Astrocyte (in vitro differentiated cells and primary cell): Measurements from ENCODE around the gene IGFBP1. TPM values are rescaled to one million over a fixed set of nuclear protein-coding genes. Genes with fewer than 3 reads are reported as not detected.

ENCODE experiments used
- DNase-seq: peaks from one replicate; pipeline ENCODE4 v3.0.0-alpha.2; 2010; ENCODE audit warnings: low read depth
- FAIRE-seq: peaks from 2 replicates; lab custom pipeline; 2011; peaks lifted over from hg19 to GRCh38; lab: Jason Lieb, UNC
- H2AFZ ChIP-seq: 2 replicates; pipeline ENCODE4 v1.6.0; 2012; ENCODE audit warnings: low read depth, low read length, inconsistent platforms
- H3K27ac ChIP-seq: 2 replicates; pipeline ENCODE4 v1.5.1; 2011; ENCODE audit warnings: low read depth, low read length, inconsistent platforms
- H3K27me3 ChIP-seq: 2 replicates; pipeline ENCODE4 v1.6.0; 2011; ENCODE audit warnings: low read length, inconsistent platforms; ENCODE audit not compliant: insufficient read depth
- H3K36me3 ChIP-seq: 2 replicates; pipeline ENCODE4 v1.5.1; 2011; ENCODE audit warnings: low read length, inconsistent platforms; ENCODE audit not compliant: insufficient read depth
- H3K4me1 ChIP-seq: 2 replicates; pipeline ENCODE4 v1.5.1; 2011; ENCODE audit warnings: low read length, inconsistent platforms; ENCODE audit not compliant: insufficient read depth
- H3K4me2 ChIP-seq: 2 replicates; pipeline ENCODE4 v1.6.0; 2012; ENCODE audit warnings: low read length, inconsistent platforms
- H3K4me3 ChIP-seq: 2 replicates; pipeline ENCODE4 v1.5.1; 2011; ENCODE audit warnings: low read depth, mild to moderate bottlenecking, low read length, inconsistent platforms; ENCODE audit not compliant: insufficient read depth
- H3K79me2 ChIP-seq: 2 replicates; pipeline ENCODE4 v1.6.0; 2012; ENCODE audit warnings: mild to moderate bottlenecking, low read length, inconsistent platforms; ENCODE audit not compliant: insufficient read depth
- H3K9ac ChIP-seq: 2 replicates; pipeline ENCODE4 v1.6.0; 2012; ENCODE audit warnings: mild to moderate bottlenecking, low read length, inconsistent platforms
- H3K9me3 ChIP-seq: 2 replicates; pipeline ENCODE4 v1.5.1; 2012; ENCODE audit warnings: low read depth, mild to moderate bottlenecking, low read length, inconsistent platforms; ENCODE audit not compliant: insufficient read depth
- H4K20me1 ChIP-seq: 2 replicates; pipeline ENCODE4 v1.6.0; 2012; ENCODE audit warnings: low read length, inconsistent platforms; ENCODE audit not compliant: insufficient read depth
- H3K27ac Mint-ChIP-seq: one replicate; pipeline ENCODE4 v1.8.0; 2021; ENCODE audit warnings: mild to moderate bottlenecking, mixed read lengths; ENCODE audit not compliant: unreplicated experiment
- H3K27me3 Mint-ChIP-seq: one replicate; pipeline ENCODE4 v1.8.0; 2021; ENCODE audit warnings: low read depth, mixed read lengths; ENCODE audit not compliant: unreplicated experiment
- H3K36me3 Mint-ChIP-seq: one replicate; pipeline ENCODE4 v1.8.0; 2021; ENCODE audit warnings: low read depth, mixed read lengths; ENCODE audit not compliant: unreplicated experiment
- H3K4me1 Mint-ChIP-seq: one replicate; pipeline ENCODE4 v1.8.0; 2021; ENCODE audit warnings: low read depth, mixed read lengths; ENCODE audit not compliant: unreplicated experiment
- H3K4me3 Mint-ChIP-seq: one replicate; pipeline ENCODE4 v1.8.0; 2021; ENCODE audit warnings: mild to moderate bottlenecking, moderate library complexity, mixed read lengths; ENCODE audit not compliant: unreplicated experiment
- H3K9me3 Mint-ChIP-seq: one replicate; pipeline ENCODE4 v1.8.0; 2021; ENCODE audit warnings: mild to moderate bottlenecking, mixed read lengths; ENCODE audit not compliant: unreplicated experiment
- CTCF ChIP-seq: IDR thresholded peaks from 2 replicates; pipeline ENCODE4 v1.5.1; 2011; ENCODE audit warnings: low read depth, mild to moderate bottlenecking, inconsistent platforms, low read length, moderate library complexity; ENCODE audit not compliant: insufficient read depth
- EZH2 ChIP-seq: IDR thresholded peaks from 2 replicates; pipeline ENCODE4 v1.6.1; 2012; ENCODE audit warnings: mild to moderate bottlenecking, low read length, inconsistent platforms; ENCODE audit not compliant: insufficient read depth
- total RNA-seq: library from RNA; stranded (reverse); gene quantifications from 2 replicates; pipeline ENCODE4 v1.2.1, GENCODE V29; 2021

Gene IGFBP1
- total RNA-seq, 1 donor from 2014 or later: not detected

DNA sequence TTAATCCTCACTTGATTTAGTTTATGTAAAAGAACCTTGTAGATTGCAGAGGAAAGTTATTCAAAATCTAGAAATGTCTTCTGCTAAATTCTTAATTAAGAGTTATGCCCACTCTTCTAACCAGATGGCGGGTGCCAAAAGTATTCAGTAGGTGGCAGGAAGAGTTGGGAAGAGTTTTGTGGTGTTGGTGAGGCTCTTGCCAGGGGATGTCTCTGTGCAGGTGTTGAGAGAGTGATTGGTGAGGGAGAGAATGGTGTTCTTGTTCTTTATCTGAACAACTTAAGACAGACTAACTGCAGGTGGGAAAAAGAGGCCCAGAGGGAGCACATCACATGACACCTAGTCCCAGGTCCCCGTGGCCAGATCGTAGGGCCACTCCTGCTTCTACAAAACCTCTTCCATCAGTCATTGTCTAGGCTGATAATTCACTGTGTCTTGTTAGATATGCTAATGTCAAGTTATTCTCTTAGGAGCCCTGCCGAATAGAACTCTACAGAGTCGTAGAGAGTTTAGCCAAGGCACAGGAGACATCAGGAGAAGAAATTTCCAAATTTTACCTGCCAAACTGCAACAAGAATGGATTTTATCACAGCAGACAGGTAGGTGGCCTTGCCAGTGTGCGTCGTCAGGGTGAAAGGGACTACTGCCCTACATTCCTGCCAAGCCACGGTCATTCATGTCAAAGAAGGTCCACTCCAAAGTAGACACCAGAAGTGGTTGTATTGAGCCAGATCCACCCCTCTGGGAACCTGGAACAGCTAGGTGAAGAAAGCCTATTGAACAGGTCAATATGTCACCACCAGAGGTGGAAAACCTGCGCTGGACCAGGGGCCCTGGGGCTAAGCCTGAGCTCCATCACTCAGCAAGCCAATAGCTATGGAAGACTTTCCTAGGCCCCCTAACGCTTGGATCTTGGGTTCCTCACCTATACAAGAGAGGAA lies 3.4 kb downstream of the IGFBP1 start:
- no peaks in the 10 kb centered on the region for H3K4me1 Mint-ChIP-seq
- DNase-seq (no peak), FAIRE-seq (no peak)
- H3K36me3 Mint-ChIP-seq: no peaks in the 10 kb centered on the region
- TF ChIP-seq EZH2: no peak
- TF ChIP-seq CTCF: no peak
- peaks cover 71% of the 10 kb centered on the region for H3K27me3 Mint-ChIP-seq
- H3K9me3 Mint-ChIP-seq: no peaks in the 10 kb centered on the region
- Histone ChIP-seq H4K20me1 (no peaks in the 10 kb centered on the region), H3K4me2 (no peak overlapping the region), H3K27me3 (peaks cover 2% of the 10 kb centered on the region), H3K9ac (no peak overlapping the region), H3K4me1 (peaks cover 4% of the 10 kb centered on the region), H2AFZ (no peak overlapping the region), H3K79me2 (no peaks in the 10 kb centered on the region), H3K36me3 (no peaks in the 10 kb centered on the region), H3K4me3 (no peak overlapping the region), H3K9me3 (no peaks in the 10 kb centered on the region), H3K27ac (no peak overlapping the region)
- H3K4me3 Mint-ChIP-seq: no peak overlapping the region
- H3K27ac Mint-ChIP-seq: no peak overlapping the region

GRCh38 chr7:45892407-45893035 lies 4.2 kb downstream of the IGFBP1 start:
- Histone ChIP-seq H3K27me3 (peaks cover 2% of the 10 kb centered on the region), H3K36me3 (no peaks in the 10 kb centered on the region), H3K4me2 (no peak overlapping the region), H3K4me3 (no peak overlapping the region), H2AFZ (no peak overlapping the region), H3K79me2 (no peaks in the 10 kb centered on the region), H3K27ac (no peak overlapping the region), H3K9me3 (no peaks in the 10 kb centered on the region), H4K20me1 (no peaks in the 10 kb centered on the region), H3K9ac (no peak overlapping the region), H3K4me1 (peaks cover 4% of the 10 kb centered on the region)
- Mint-ChIP-seq H3K27me3 (peaks cover 64% of the 10 kb centered on the region), H3K4me1 (peaks cover 2% of the 10 kb centered on the region), H3K4me3 (no peak overlapping the region), H3K27ac (no peak overlapping the region), H3K36me3 (no peaks in the 10 kb centered on the region), H3K9me3 (no peaks in the 10 kb centered on the region)
- FAIRE-seq (no peak), DNase-seq (no peak)
- TF ChIP-seq CTCF: no peak
